Adrenal gland (tissue), 12 donors: ENCODE measurements around the gene MC2R. TPM values are rescaled to one million over a fixed set of nuclear protein-coding genes. Genes with fewer than 3 reads are reported as not detected.

ENCODE experiments used
- DNase-seq, 7 donors: peaks; one replicate each; pipeline ENCODE4 v3.0.0-alpha.2; 2019 to 2020
- H3K27ac ChIP-seq, 5 donors: fragments of 200-600 bp; sonication (generic) in 4 of 5; 1 replicate in 3 of 5; 2 replicates in 2 of 5; pipeline versions ENCODE4 v1.5.1 to v1.8.0; 2016 to 2020; ENCODE audit warnings: mild to moderate bottlenecking in 1 of 5
- H3K27me3 ChIP-seq: fragments of 200-600 bp; 2 replicates; pipeline ENCODE4 v1.8.0; 2021
- H3K36me3 ChIP-seq, 2 donors: fragments of 200-600 bp; replicated peaks in 1 of 2; 1 replicate in 1 of 2; 2 replicates in 1 of 2; pipeline versions ENCODE4 v1.5.1 to v1.8.0; 2018 to 2022
- H3K4me1 ChIP-seq, 2 donors: fragments of 200-600 bp; replicated peaks in 1 of 2; 1 replicate in 1 of 2; 2 replicates in 1 of 2; pipeline versions ENCODE4 v1.5.1 to v1.8.0; 2018 to 2021
- H3K4me3 ChIP-seq, 4 donors: fragments of 200-600 bp; sonication (generic) in 3 of 4; one replicate each; pipeline ENCODE4 v1.5.1; 2016 to 2018
- H3K9me3 ChIP-seq, 3 donors: fragments of 200-600 bp; sonication (generic) in 1 of 3; replicated peaks in 1 of 3; 1 replicate in 2 of 3; 2 replicates in 1 of 3; pipeline versions ENCODE4 v1.5.1 to v1.8.0; 2016 to 2021
- CTCF ChIP-seq, 6 experiments: fragments of 450-650 bp in 4 of 6; fragments of 200-600 bp in 2 of 6; sonication (generic) in 1 of 6; IDR thresholded peaks; 1 replicate in 5 of 6; 2 replicates in 1 of 6; pipeline versions ENCODE4 v1.5.1 to v1.8.0; 2016 to 2021; ENCODE audit warnings: antibody characterized with exemption in 6 of 6, mild to moderate bottlenecking in 2 of 6, moderate library complexity in 1 of 6
- POLR2A ChIP-seq, 2 donors: fragments of 450-650 bp; IDR thresholded peaks; one replicate each; pipeline ENCODE4 v1.6.1; 2017; ENCODE audit warnings: antibody characterized with exemption in 2 of 2, mild to moderate bottlenecking in 2 of 2, moderate library complexity in 1 of 2
- WGBS, 4 donors: extraction: QIAGEN DNeasy Blood & Tissue Kit in 2 of 4; methylation state at CpG; one replicate each; pipeline versions ENCODE4 v1.1.5 to v1.1.7; 2013 to 2017; 5-methylcytosine and 5-hydroxymethylcytosine counted together
- intact Hi-C, 2 donors: fragments of 100-400 bp; cut with DNase I; formaldehyde crosslinking; loops; one replicate each; pipeline versions ENCODE4 v1.14.1 to v1.15.0; 2022 to 2023
- polyA plus RNA-seq, 3 donors: library from polyadenylated mRNA; stranded (reverse); fragments of 200-250 nt in 2 of 3; fragments of 350-450 nt in 1 of 3; fragmentation: Illumina TruSeq in 1 of 3; extraction: RNeasy Lipid Tissue Mini Kit (QIAGEN cat#74804) in 1 of 3; gene quantifications; one replicate each; pipeline ENCODE4 v1.2.3, GENCODE V29; 2013 to 2014
- total RNA-seq, 9 donors: library from RNA; depleted of rRNA in 4 of 9; stranded (reverse); fragments of >200 nt in 4 of 9; fragments of 120-200 nt in 1 of 9; fragmentation: NEBNext Ultra II Directional in 1 of 9; extraction: Animal tissue kit (Norgen Biotek cat#: 25700) in 1 of 9; gene quantifications; one replicate each; pipeline versions ENCODE4 v1.1.0 to v1.2.4, GENCODE V29; 2013 to 2023
- donor health status: healthy with polysubstance abuse.
- donor health status: Bipolar disorder and iron deficiency.
- donor health status: DM: yes; HTN: yes; CAD: no.
- donor health status: DM: no; HTN: no; CAD: no.
- donor health status: DM: no; HTN: no; CAD: no.
- donor health status: DM: yes; HTN: yes; CAD: no.

MC2R gene
- total and polyA plus RNA-seq, 12 donors = 5.6 to 725 (median 52.9) TPM

GRCh38 chr18:13878857-13879256, 36.5 kb downstream of the MC2R start:
- 71 to 79% (median 75%) methylated on average over 2 of the region's 2 CpGs for WGBS, 4 donors
- intact Hi-C loops = no loop called here
- Histone ChIP-seq H3K9me3 (no peaks in the 10 kb centered on the region), H3K4me1 (no peaks in the 10 kb centered on the region), H3K36me3 (no peaks in the 10 kb centered on the region), H3K27me3 (no peaks in the 10 kb centered on the region), H3K4me3 (no peak overlapping the region), H3K27ac (no peak overlapping the region)
- no peak for TF ChIP-seq POLR2A (IDR thresholded peaks at IDR 0.05)
- no peak for TF ChIP-seq CTCF (IDR thresholded peaks at IDR 0.05)
- no peak for DNase-seq

- H3K27me3 ChIP-seq = no peaks in the 10 kb centered on the region
- no peaks in the 10 kb centered on the region for H3K9me3 ChIP-seq
- no peak for DNase-seq
- no peak overlapping the region for H3K27ac ChIP-seq
- H3K4me3 ChIP-seq = no peak overlapping the region
- intact Hi-C loops = no loop called here
- H3K4me1 ChIP-seq = no peaks in the 10 kb centered on the region
- WGBS, 4 donors = 83 to 88% (median 85%) methylated on average over 4 of the region's 4 CpGs
- no peak for TF ChIP-seq CTCF (IDR thresholded peaks at IDR 0.05)
- no peak for TF ChIP-seq POLR2A (IDR thresholded peaks at IDR 0.05)
- no peaks in the 10 kb centered on the region for H3K36me3 ChIP-seq
These were observed 38.2 kb downstream of the MC2R start for GRCh38 chr18:13877157-13877556.

- Histone ChIP-seq H3K4me3 (no peak overlapping the region), H3K4me1 (no peaks in the 10 kb centered on the region), H3K36me3 (no peaks in the 10 kb centered on the region), H3K27ac (no peak overlapping the region), H3K27me3 (peaks cover 7% of the 10 kb centered on the region), H3K9me3 (no peaks in the 10 kb centered on the region)
- no peak for TF ChIP-seq CTCF (IDR thresholded peaks at IDR 0.05)
- no peak for TF ChIP-seq POLR2A (IDR thresholded peaks at IDR 0.05)
- DNase-seq = no peak
- intact Hi-C loops = no loop called here
- 73 to 85% (median 77%) methylated on average over 4 of the region's 4 CpGs for WGBS, 4 donors
These were observed 40.8 kb downstream of the MC2R start for GRCh38 chr18:13874558-13874957.

- intact Hi-C loops = no loop called here
- TF ChIP-seq POLR2A (IDR thresholded peaks at IDR 0.05) (no peak), CTCF (IDR thresholded peaks at IDR 0.05) (no peak)
- Histone ChIP-seq H3K36me3 (no peaks in the 10 kb centered on the region), H3K9me3 (no peaks in the 10 kb centered on the region), H3K27me3 (peaks cover 16% of the 10 kb centered on the region), H3K4me1 (no peaks in the 10 kb centered on the region), H3K4me3 (no peak overlapping the region), H3K27ac (no peak overlapping the region)
- no peak for DNase-seq
- 73 to 85% (median 75%) methylated on average over 2 to 5 of the region's 5 CpGs for WGBS, 4 donors
These were observed 42.4 kb downstream of the MC2R start for GRCh38 chr18:13872932-13873331.
